ENCODE results near the gene PHKA2.

PHKA2 gene

DNA sequence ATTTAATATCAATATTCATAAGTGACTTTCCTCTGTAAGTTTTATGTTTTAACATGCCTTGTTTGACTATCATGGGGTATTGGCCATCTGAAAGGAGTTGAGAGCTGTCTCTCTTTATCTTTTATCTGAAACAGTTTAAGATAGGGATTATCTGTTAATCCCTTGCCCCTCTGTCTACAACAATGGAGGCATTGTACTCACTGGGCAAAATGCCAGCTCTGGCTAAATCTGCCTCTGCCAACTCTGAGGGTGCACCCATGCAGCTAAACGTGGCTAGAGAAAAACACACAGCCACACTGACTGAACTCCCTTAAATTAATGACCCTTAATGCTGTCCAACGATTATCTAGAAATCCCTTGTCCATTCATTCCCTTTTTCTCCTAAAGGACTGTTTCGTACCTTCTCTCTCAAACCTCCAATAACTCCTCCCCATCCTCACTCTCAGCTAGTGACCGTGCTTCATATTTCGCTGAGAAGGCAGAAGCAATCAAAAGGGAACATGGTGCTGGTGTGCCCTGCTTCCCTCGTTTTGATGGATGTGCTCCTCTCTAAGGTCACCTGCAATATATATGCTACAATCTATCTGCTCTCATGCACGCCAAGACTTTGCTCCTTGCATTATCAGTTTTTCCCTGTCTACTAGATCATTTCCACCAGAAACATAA is 10.3 kb downstream of the PHKA2 start:
- DNase-seq, result no peak

DNA sequence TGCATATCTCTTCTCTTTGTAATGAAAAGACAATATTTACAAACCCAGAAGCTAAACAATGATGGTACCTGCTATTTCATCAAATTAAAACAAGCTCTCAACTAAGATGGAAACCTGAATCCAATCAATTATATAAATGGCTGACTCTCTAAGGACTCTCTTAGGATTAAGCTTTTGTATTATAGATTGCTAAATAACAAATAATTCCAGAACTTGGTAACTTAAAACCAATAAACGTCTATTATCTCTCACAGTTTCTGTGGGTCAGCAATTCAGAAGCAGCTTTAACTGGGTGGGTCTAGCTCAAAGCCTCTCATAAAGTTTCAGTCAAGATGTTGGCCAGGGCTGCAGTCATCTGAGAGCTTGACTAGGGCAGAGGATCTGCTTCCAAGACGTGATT is 12.4 kb downstream of the PHKA2 start:
- DNase-seq, result no peak

DNA sequence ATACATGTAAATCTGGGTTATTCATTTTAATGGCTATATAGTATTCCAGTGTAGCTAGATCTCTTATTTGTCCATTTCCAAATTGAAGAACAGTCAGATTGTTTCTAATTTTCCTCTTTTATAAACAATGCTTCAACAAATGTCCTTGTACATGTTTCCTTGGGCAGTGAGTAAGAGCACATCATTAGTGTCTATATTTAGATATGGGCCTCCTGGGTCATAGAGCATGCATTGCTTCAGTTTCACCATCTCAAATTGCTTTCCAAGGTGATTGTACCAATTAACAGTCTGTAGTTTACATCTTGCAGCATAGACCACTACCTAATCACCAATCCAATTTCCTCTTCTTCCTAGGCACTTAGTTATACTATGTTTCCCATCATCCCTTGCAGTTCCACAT is 13.4 kb downstream of the PHKA2 start:
- no peak for DNase-seq

GRCh38 chrX:18966624-18967023 is 17.3 kb downstream of the PHKA2 start:
- no peak for DNase-seq

DNA sequence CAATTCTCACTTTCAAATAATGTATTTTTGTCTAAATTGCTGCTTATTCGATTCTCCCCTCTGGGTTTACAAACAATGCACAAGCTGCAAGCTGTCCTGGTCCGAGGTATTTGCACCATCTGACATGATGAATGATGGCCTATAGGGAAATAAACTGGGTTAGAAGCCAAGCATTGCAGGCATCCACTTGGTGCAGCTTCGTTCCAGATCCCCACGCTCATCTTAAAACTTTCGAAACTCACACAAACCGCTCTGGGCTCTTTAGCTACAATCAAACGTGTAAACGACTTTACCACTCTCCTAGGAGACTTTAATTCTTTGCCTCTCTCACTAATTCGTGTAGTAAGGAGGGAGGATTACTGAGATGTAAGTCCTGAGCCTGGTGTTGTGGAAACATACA is 19.0 kb downstream of the PHKA2 start:
- no peak for DNase-seq

DNA sequence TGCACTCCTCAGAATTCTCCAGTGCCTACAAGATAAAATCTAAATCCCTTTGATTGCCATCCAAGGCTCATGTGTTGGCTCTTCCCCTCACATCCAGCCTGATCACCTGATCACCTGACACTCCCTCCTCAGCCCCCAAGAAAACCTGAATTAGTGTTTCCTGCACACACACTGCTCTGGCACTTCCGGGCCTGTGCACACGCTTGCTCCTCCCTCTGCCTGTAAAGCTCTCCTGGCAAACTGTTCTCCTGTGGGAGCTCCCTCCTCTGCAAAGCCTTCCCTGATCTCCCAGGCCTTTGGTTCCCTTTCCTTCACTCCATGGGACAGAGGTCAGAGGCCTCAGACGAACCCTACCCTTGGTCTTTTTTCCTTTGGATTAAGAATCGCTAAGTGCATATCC is 19.9 kb downstream of the PHKA2 start:
- DNase-seq, result no peak

DNA sequence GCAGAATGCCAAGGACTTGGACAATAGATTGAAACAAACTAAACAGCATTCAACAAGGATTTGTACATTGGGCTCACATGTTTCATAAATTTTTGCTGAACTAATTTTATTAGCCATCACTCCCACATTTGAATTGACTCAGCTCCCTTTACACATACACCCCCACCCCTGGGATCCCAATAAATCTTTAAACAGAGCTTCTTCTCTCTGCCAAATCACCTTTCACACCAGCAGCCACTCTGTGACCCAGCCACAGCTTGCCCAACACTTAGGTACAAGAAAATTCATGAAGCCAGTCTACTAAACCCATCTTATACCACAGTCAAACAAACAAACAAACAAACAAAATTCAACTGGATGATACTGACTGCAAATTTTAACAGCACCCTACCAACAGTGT is 21.6 kb downstream of the PHKA2 start:
- no peak for DNase-seq

GRCh38 chrX:18961686-18962085 is 22.2 kb downstream of the PHKA2 start:
- no peak for DNase-seq

GRCh38 chrX:18956303-18957032 is 27.4 kb downstream of the PHKA2 start:
- DNase-seq, result no peak

DNA sequence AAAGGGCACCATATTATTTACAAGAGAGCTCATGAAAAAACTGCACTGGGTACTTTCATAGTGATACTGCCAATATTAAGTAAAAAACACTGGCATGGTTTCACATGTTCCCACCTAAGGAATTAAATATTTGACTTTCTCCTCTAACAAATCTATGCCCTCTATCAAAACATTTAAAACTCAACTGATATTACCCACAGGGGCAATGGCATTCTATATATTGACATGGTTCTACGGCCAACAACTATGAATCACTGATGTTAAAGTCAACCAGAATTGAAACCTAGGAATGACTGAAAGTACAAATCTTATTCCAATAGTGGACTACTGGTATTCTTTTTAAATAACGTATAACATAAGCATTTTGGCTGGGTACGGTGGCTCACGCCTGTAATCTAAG is 28.2 kb downstream of the PHKA2 start:
- DNase-seq, result no peak

DNA sequence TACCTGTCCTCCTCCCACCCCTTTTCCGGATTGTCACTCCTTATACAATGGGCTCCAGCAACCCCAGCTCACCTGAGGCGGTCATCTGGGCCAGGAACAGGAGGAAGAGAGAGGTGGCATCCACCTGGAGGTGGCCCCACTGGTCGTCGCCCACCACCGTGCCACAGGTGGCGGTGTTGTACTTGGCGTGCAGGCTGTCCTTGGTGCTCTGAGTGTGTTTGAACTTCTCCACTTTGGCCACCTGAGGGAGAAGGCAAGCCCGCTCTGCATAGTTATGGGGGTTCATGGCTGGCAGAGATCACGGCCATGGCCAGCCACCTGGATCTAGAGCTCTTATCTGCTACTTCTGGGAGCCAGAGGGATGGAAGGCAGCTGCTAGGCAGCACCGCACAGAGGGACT is 32.9 kb downstream of the PHKA2 start:
- no peak for DNase-seq

- no peak for DNase-seq
Measured at GRCh38 chrX:18949944-18950301, 34.0 kb downstream of the PHKA2 start.

DNA sequence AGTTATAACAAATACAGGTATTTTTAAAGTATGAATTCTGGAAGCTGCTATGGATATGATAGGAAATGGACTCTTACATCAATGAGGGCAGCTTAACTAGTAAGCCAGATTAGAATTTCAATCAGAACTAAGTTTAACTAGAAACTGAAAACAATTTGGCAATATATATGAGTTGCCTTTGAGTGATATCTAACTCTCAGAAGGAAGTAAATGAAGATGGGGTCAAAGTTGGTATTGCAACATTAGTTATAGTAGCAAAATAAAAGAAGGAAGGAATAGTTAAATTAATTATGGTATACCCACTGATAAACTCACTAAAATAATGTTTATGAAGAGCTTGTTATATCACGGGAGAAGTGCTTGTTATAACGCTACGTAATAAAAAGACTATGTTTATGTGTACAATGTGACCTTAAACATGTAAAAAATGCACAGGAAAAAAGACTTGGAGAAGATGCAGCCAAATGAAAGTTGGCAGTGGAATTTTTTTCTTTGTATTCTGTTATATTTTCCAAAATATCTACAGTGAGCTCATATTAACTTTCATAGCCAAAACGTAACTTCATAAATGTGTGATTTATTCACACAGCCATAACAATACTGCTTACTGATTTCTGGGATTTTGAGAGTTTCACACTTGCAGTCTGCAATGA is 34.5 kb downstream of the PHKA2 start:
- no peak for DNase-seq

GRCh38 chrX:18946611-18947010 is 37.3 kb downstream of the PHKA2 start:
- no peak for DNase-seq

DNA sequence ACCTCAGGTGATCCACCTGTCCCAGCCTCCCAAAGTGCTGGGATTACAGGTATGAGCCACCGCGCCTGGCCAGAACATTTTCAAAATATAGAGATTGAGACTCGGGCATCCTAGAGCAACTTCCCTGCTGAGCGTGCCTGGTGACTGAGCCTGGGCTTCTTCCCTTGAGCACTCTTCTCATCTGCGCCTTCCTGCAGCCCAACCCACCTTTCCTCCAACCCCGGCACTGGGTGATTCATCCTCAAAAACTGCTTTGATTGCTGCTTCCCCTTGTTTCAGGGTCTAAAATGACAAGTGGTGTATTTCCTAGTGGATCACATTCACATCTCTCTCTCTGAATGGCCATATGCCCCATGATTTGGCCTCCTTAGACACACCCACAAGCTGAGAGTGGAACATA is 37.8 kb downstream of the PHKA2 start:
- DNase-seq, result no peak

GRCh38 chrX:18945483-18945882 is 38.4 kb downstream of the PHKA2 start:
- DNase-seq, result no peak

DNA sequence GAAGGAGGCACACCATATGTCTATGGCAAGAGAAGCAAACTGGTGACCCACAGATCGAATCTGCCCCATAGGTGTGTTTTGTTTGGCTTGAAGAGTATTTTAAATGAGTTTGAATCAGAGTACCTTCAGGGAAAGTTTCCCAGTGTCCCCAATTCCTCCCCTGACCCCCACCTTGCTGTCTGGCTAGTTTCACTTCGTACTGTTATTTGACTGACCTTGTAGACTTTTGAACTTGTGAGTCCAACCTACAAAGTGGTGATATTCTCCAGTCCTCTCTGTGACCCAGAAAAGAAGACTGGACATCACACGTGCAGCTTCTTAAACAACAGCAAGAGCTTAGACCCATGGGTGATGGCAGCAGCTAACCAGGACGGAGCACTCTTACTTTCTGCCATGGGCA is 39.4 kb downstream of the PHKA2 start:
- no peak for DNase-seq

GRCh38 chrX:18941896-18942295 is 42.0 kb downstream of the PHKA2 start:
- DNase-seq, result no peak

- DNase-seq, result peak; percentile 23
Measured at GRCh38 chrX:18938710-18939109, 45.2 kb downstream of the PHKA2 start.

- no peak for DNase-seq
Measured at GRCh38 chrX:18937173-18937572, 46.7 kb downstream of the PHKA2 start.

- no peak for DNase-seq
Measured at GRCh38 chrX:18935893-18936292, 48.0 kb downstream of the PHKA2 start.

DNA sequence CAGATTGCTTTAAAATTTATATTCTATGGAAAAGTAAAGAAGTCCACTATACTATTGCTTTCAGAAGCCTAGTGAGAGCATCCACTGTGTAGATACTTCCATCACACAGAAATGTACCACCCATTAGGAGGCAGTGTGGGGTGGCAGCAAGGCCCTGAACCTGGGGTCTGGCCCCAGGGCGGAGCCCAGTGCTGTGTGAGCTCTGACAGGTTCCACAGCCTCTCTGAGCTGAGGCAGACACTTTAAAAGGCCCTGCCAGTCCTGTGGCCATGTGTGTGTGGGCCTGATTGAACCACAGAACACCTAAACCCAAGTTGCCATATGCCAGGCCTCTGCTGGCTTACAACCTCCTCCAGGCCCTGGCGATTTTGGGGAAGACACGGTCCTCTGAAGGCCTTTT is 49.2 kb downstream of the PHKA2 start:
- DNase-seq, result no peak

- DNase-seq, result no peak
Measured at GRCh38 chrX:18933617-18934016, 50.3 kb downstream of the PHKA2 start.

DNA sequence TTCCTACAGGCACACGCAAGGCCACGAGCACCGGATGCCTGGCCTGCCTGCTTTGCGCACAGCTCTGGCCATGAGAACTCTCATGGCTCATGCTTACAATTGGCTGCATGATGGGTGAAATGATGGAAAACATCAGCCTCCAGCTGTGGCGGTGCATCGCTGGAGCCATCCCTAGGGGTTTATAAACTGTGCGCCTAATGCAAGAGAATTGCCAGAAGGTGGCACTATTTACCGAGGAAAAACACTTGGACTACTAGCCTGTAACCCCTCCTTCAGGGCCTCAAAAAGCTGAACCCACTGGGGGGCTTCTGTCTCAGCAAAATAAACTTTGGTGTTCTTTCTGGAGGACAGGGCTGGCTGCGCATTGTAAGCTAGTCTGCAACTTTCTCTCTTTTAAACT is 51.9 kb downstream of the PHKA2 start:
- no peak for DNase-seq

DNA sequence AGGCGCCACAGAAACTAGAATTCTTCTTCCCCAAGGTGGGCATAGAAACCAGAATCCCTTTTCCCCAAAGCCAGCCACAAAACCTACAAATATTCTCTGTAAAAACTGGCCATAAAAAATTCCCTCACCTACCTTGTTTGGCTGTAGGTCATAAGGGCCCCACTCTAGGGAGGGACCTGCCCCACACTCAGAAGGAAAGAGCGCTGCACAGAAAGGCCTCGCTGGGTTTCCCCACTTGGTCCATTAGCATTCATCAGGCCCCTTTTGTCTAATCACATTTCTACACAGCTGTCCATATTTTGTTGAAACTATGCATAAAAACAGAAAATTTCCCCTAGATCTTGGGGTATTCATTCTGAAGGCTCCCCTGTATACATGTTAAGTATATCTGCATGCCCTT is 54.1 kb downstream of the PHKA2 start:
- no peak for DNase-seq

Data from DMS79 (cell line).